ENCODE results near the gene DENND2A. TPM values are rescaled to one million over a fixed set of nuclear protein-coding genes. Genes with fewer than 3 reads are reported as not detected.
"Not testable (repeated sequence)": the region's sequence is repeated elsewhere in the genome, so short reads cannot be mapped to it uniquely, and the experiment has no call there.

Gene DENND2A
- total and polyA plus RNA-seq, 2 donors (not counting 1 experiment from before 2014, with no cell fraction given), result 30.6 to 39.0 TPM

GRCh38 chr7:140568021-140568813, 72.4 kb downstream of the DENND2A start:
- no peak for DNase-seq (ENCODE audit: low read depth in 2 of 2)
- Histone ChIP-seq H3K4me3 (replicated peaks in 1 of 4; ENCODE audit: control extremely low read depth in 1 of 4, insufficient read depth in 1 of 4, low read depth in 3 of 4, low read length in 4 of 4) (no peak overlapping the region), H2AFZ (ENCODE audit: low read length) (no peak overlapping the region), H3K79me2 (ENCODE audit: control insufficient read depth, insufficient read depth, low read length) (no peaks in the 10 kb centered on the region), H3K9ac (ENCODE audit: insufficient read depth, low read length) (no peak overlapping the region), H3K27ac (ENCODE audit: insufficient read depth, low read length) (no peak overlapping the region), H3K9me3 (ENCODE audit: control insufficient read depth, insufficient read depth, low read depth, low read length) (no peaks in the 10 kb centered on the region), H3K36me3 (ENCODE audit: control insufficient read depth, insufficient read depth, low read length) (peaks cover 1% of the 10 kb centered on the region), H3K4me1 (ENCODE audit: control insufficient read depth, extremely low read depth, insufficient read depth, low read length) (peaks cover 23% of the 10 kb centered on the region), H3K27me3 (ENCODE audit: control insufficient read depth, insufficient read depth, low read length) (no peaks in the 10 kb centered on the region), H3K4me2 (ENCODE audit: extremely low read depth, insufficient read depth, low read length) (no peak overlapping the region), H4K20me1 (ENCODE audit: control insufficient read depth, extremely low read depth, insufficient read depth, low read length) (no peaks in the 10 kb centered on the region)
- TF ChIP-seq EZH2 (IDR thresholded peaks at IDR 0.05; ENCODE audit: low read length, missing control alignments), result no peak
- TF ChIP-seq, protein P1, sequence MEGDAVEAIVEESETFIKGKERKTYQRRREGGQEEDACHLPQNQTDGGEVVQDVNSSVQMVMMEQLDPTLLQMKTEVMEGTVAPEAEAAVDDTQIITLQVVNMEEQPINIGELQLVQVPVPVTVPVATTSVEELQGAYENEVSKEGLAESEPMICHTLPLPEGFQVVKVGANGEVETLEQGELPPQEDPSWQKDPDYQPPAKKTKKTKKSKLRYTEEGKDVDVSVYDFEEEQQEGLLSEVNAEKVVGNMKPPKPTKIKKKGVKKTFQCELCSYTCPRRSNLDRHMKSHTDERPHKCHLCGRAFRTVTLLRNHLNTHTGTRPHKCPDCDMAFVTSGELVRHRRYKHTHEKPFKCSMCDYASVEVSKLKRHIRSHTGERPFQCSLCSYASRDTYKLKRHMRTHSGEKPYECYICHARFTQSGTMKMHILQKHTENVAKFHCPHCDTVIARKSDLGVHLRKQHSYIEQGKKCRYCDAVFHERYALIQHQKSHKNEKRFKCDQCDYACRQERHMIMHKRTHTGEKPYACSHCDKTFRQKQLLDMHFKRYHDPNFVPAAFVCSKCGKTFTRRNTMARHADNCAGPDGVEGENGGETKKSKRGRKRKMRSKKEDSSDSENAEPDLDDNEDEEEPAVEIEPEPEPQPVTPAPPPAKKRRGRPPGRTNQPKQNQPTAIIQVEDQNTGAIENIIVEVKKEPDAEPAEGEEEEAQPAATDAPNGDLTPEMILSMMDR (conservative IDR thresholded peaks at IDR 0.05 in 1 of 2, IDR thresholded peaks at IDR 0.05 in 1 of 2; ENCODE audit: low read depth in 1 of 2, low read length in 2 of 2), result no peak

DNA sequence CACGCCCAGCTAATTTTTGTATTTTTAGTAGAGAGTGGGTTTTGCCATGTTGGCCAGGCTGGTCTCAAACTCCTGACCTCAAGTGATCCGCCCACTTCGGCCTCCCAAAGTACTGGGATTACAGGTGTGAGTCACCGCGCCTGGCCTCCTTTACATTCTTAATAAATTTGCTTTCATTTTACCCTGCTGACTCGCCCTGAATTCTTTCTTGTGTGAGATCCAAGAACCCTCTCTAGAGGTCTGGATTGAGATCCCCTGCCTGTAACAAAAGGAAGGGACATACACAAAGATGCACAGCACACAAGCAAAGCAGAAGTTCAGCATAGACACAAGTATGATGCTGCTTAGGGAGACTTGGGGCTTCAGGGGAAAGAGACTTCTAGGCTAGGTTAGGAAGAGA, 74.4 kb downstream of the DENND2A start:
- Histone ChIP-seq H3K27ac (ENCODE audit: insufficient read depth, low read length) (peak overlapping the region; percentile 61), H3K4me1 (ENCODE audit: control insufficient read depth, extremely low read depth, insufficient read depth, low read length) (peaks cover 25% of the 10 kb centered on the region)
- not testable (repeated sequence) for H3K27me3 ChIP-seq (ENCODE audit: control insufficient read depth, insufficient read depth, low read length); H4K20me1 ChIP-seq (ENCODE audit: control insufficient read depth, extremely low read depth, insufficient read depth, low read length); H3K9ac ChIP-seq (ENCODE audit: insufficient read depth, low read length); H3K9me3 ChIP-seq (ENCODE audit: control insufficient read depth, insufficient read depth, low read depth, low read length); H3K4me3 ChIP-seq (replicated peaks in 1 of 4; ENCODE audit: control extremely low read depth in 1 of 4, insufficient read depth in 1 of 4, low read depth in 3 of 4, low read length in 4 of 4); H3K36me3 ChIP-seq (ENCODE audit: control insufficient read depth, insufficient read depth, low read length); H3K79me2 ChIP-seq (ENCODE audit: control insufficient read depth, insufficient read depth, low read length); H3K4me2 ChIP-seq (ENCODE audit: extremely low read depth, insufficient read depth, low read length); H2AFZ ChIP-seq (ENCODE audit: low read length)
- DNase-seq (ENCODE audit: low read depth in 2 of 2), result peak; percentile 34 to 74

DNA sequence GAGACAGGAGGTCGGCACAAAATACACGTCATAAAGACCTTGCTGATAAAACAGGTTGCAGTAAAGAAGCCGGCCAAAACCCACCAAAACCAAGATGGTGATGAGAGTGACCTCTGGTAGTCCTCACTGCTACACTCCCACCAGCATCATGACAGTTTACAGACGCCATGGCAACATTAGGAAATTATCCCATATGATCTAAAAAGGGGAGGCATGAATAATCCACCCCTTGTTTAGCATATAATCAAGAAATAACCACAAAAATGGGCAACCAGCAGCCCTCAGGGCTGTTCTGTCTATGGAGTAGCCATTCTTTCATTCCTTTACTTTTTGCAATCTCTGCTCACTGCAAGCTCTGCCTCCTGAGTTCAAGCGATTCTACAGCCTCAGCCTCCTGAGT, 74.9 kb downstream of the DENND2A start:
- peaks cover 25% of the 10 kb centered on the region for H3K4me1 ChIP-seq (ENCODE audit: control insufficient read depth, extremely low read depth, insufficient read depth, low read length)
- H3K36me3 ChIP-seq (ENCODE audit: control insufficient read depth, insufficient read depth, low read length); H3K79me2 ChIP-seq (ENCODE audit: control insufficient read depth, insufficient read depth, low read length); H4K20me1 ChIP-seq (ENCODE audit: control insufficient read depth, extremely low read depth, insufficient read depth, low read length); DNase-seq (ENCODE audit: low read depth in 2 of 2); H3K4me3 ChIP-seq (replicated peaks in 1 of 4; ENCODE audit: control extremely low read depth in 1 of 4, insufficient read depth in 1 of 4, low read depth in 3 of 4, low read length in 4 of 4); H3K9ac ChIP-seq (ENCODE audit: insufficient read depth, low read length); H2AFZ ChIP-seq (ENCODE audit: low read length); H3K9me3 ChIP-seq (ENCODE audit: control insufficient read depth, insufficient read depth, low read depth, low read length); H3K4me2 ChIP-seq (ENCODE audit: extremely low read depth, insufficient read depth, low read length); H3K27me3 ChIP-seq (ENCODE audit: control insufficient read depth, insufficient read depth, low read length): not testable (repeated sequence)
- H3K27ac ChIP-seq (ENCODE audit: insufficient read depth, low read length), result peak overlapping the region; percentile 61

DNA sequence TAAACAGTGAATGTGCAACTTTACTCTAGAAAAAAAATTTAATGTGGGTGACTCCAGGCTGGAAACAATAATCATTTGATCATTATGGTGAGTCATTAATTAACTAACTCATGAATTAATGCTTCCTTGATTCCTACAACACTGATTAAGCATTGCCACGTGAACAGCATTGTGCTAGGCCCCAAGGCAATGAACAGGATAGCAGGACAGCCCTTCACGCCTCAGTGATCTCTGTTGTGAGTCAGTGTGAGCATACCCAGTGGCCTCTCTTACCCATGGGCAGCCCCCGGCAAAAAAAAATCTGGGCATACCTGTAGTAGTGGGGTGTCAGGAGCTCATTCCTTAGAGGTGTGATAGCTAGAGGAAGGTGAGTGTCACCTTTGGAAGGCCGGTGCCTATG, 76.0 kb downstream of the DENND2A start:
- no peaks in the 10 kb centered on the region for H3K9me3 ChIP-seq (ENCODE audit: control insufficient read depth, insufficient read depth, low read depth, low read length)
- H3K79me2 ChIP-seq (ENCODE audit: control insufficient read depth, insufficient read depth, low read length), result no peaks in the 10 kb centered on the region
- peak in 1 of 2 donors; percentile 64 for DNase-seq (ENCODE audit: low read depth in 2 of 2)
- TF ChIP-seq EZH2 (IDR thresholded peaks at IDR 0.05; ENCODE audit: low read length, missing control alignments), result no peak
- TF ChIP-seq, protein P1 (conservative IDR thresholded peaks at IDR 0.05 in 1 of 2, IDR thresholded peaks at IDR 0.05 in 1 of 2; ENCODE audit: low read depth in 1 of 2, low read length in 2 of 2), result no peak
- H3K27me3 ChIP-seq (ENCODE audit: control insufficient read depth, insufficient read depth, low read length), result no peaks in the 10 kb centered on the region
- H3K9ac ChIP-seq (ENCODE audit: insufficient read depth, low read length), result no peak overlapping the region
- H4K20me1 ChIP-seq (ENCODE audit: control insufficient read depth, extremely low read depth, insufficient read depth, low read length), result no peaks in the 10 kb centered on the region
- H3K4me1 ChIP-seq (ENCODE audit: control insufficient read depth, extremely low read depth, insufficient read depth, low read length), result peaks cover 25% of the 10 kb centered on the region
- no peak overlapping the region for H3K4me3 ChIP-seq (replicated peaks in 1 of 4; ENCODE audit: control extremely low read depth in 1 of 4, insufficient read depth in 1 of 4, low read depth in 3 of 4, low read length in 4 of 4)
- H3K4me2 ChIP-seq (ENCODE audit: extremely low read depth, insufficient read depth, low read length), result no peak overlapping the region
- no peak overlapping the region for H2AFZ ChIP-seq (ENCODE audit: low read length)
- H3K36me3 ChIP-seq (ENCODE audit: control insufficient read depth, insufficient read depth, low read length), result peaks cover 1% of the 10 kb centered on the region
- no peak overlapping the region for H3K27ac ChIP-seq (ENCODE audit: insufficient read depth, low read length)

Measured in fibroblast of lung (primary cell).